HG02981 (cell line): Measurements from ENCODE around the gene TUBB2B.

Experiments used
- ATAC-seq: cut with Tn5 transposase; IDR thresholded peaks from one replicate; pipeline ENCODE4 v1.9.1; 2021; ENCODE audit warnings: mild to moderate bottlenecking, moderate library complexity; ENCODE audit not compliant: unreplicated experiment

TUBB2B gene

GRCh38 chr6:3235486-3235885 is 8.0 kb upstream of the TUBB2B start:
- ATAC-seq: no peak

GRCh38 chr6:3233904-3234303 is 6.5 kb upstream of the TUBB2B start:
- ATAC-seq: no peak

- no peak for ATAC-seq
These were observed 5.9 kb upstream of the TUBB2B start for GRCh38 chr6:3233321-3233720.

- ATAC-seq: no peak
These were observed 4.8 kb upstream of the TUBB2B start for GRCh38 chr6:3232017-3232945.

- ATAC-seq: no peak
These were observed 4.0 kb upstream of the TUBB2B start for GRCh38 chr6:3231247-3232016.

GRCh38 chr6:3230900-3231246 is 3.4 kb upstream of the TUBB2B start:
- no peak for ATAC-seq

- ATAC-seq: no peak
These were observed 2.9 kb upstream of the TUBB2B start for GRCh38 chr6:3230256-3230882.

GRCh38 chr6:3229566-3230178 is 2.2 kb upstream of the TUBB2B start:
- ATAC-seq: no peak

GRCh38 chr6:3228771-3229565 is 1.5 kb upstream of the TUBB2B start:
- no peak for ATAC-seq

- ATAC-seq: no peak
These were observed 706 bp upstream of the TUBB2B start for GRCh38 chr6:3228046-3228671.

GRCh38 chr6:3226481-3227362 is 731 bp downstream of the TUBB2B start:
- no peak for ATAC-seq

GRCh38 chr6:3226042-3226441 is 1.4 kb downstream of the TUBB2B start:
- ATAC-seq: no peak

GRCh38 chr6:3222506-3223038 is 4.9 kb downstream of the TUBB2B start:
- ATAC-seq: no peak

- ATAC-seq: no peak
These were observed 5.9 kb downstream of the TUBB2B start for GRCh38 chr6:3221578-3221977.

GRCh38 chr6:3220366-3220765 is 7.1 kb downstream of the TUBB2B start:
- no peak for ATAC-seq

GRCh38 chr6:3218266-3218665 is 9.2 kb downstream of the TUBB2B start:
- no peak for ATAC-seq

GRCh38 chr6:3217286-3217685 is 10.2 kb downstream of the TUBB2B start:
- no peak for ATAC-seq

- no peak for ATAC-seq
These were observed 12.6 kb downstream of the TUBB2B start for GRCh38 chr6:3214898-3215297.

GRCh38 chr6:3213334-3213695 is 14.1 kb downstream of the TUBB2B start:
- ATAC-seq: no peak
